Activated T-helper 1 cell treated with Interleukin-2 at 50 U/mL for 16 hours (primary cell): Measurements from ENCODE around the gene ZNG1A.
"Not testable (repeated sequence)": the region's sequence is repeated elsewhere in the genome, so short reads cannot be mapped to it uniquely, and the experiment has no call there.

Experiments
- DNase-seq: peaks from one replicate; pipeline ENCODE4 v3.0.0-alpha.2; 2020; ENCODE audit warnings: low read depth

Gene ZNG1A

DNA sequence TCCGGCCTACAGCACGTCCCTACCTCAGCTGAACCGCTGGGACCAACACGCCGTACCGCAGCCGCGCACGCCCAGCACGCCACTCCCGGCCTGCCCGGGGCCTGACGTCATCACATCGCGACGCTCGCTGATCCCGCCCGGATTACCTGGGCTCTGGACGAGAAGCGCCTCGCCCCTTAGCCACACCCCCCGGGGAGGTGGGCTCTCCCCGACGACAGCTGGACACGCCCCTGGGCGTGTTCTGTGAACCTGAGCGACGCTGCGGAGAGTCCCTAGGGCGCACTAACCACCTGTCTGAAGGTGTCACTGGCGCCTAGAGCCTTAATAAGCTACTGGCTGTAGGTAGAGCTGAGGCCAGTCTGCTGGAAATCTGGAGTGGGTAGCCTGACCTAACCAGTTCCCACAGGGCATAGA is at the start of gene ZNG1A:
ZNG1A (minus strand) TSS at position 87 of the 414 bp plus-strand sequence. CDS start 87 bp downstream, outside the sequence.
- DNase-seq, result peak; percentile 68

DNA sequence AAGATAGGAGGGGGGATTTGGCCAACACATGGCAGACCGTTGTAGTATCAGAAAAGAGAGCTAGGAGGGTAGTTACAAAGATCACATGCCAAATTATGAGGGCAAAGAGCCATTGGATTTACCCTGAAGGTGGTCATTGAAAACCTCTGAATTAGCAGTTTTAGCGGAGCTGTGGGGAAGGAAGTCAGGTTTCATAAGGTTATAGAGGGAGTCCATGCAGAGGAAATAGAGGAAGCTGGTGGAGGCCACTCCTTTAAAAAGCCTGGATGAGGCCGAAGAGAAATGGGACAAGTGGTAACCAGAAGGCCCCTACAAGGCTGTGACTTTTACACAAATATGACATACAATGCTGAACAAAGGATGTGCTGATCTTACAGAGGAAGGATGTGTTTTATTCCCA is 49.0 kb upstream of the ZNG1A start:
- DNase-seq, result no peak

DNA sequence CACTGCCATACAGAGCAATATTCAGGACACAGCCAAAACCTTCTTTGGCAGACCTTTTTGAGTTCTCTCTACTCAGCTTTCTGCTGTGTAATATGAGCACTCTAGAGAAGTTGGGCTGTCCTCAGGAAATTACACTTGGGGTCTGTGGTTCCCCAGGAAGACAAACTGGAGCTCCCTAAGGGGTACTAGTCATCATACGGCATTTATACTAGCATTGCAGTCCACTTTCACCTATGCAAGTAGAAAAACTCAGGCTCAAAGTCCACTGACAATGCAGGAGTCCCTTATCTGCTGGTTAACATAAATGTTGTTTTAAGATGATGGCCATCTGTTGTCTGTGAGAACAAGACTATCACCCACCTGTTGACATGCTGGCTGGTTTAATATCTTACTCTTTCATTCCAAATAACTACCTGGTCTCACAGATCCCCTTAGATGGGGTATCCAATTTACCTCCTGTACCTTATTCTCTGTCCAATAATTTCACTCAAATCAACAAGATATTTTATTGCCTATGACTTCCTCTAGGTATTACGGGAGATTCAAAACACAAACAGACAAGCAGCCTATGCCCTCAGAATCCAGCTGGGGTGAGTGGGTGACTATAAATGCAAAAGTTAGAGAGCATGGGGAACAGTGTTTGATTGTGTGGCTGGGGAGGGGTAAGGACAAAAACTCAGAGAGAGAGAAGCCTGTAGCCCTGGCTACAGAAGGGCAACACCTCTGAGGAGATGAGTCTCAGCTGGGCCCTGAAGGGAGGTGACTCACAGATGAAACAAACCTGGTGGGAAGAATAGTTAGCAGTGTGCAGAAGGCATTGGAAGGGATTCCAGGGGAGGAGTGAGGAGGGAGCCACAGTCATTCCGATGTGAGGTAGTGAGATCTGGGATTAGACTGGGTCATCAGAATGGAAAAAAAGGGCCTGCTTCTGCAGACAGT is 46.0 kb upstream of the ZNG1A start:
- no peak for DNase-seq

DNA sequence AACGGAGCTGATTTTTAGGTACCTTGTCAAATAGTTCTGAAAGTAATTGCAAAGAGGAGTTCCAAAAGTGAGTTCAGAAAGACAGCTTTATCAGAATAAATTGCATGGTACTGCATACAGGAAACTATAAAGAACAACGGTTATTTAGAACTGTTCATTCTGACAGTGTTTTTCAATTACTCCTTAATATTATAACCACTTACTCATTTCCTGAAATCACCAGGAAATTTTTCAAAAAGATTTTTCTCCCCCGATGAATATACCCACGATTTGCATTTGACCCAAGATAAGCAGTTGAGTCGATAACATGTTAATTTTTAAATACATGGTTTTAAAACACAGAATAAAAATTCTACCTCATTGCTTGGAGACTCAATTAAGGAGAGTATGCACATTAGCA is 45.2 kb upstream of the ZNG1A start:
- no peak for DNase-seq

DNA sequence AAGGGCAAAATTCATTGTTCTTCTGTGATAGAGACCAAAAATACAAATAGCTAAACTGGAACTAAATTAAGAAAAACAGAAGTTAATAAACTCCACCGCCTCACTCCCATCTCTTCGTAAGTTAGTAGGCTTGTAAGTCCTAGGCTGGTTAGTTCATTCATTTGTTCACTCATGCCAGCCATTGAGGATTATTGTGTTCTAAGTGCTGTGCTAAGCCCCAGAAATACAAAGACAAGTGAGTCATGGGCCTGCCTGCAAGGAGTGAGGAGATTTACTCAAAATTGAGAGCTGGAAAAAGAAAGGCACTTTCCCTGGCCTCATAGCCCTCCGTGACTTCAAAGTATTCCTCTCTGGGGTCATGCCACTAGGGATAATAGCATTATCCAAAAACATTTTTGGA is 44.3 kb upstream of the ZNG1A start:
- no peak for DNase-seq

DNA sequence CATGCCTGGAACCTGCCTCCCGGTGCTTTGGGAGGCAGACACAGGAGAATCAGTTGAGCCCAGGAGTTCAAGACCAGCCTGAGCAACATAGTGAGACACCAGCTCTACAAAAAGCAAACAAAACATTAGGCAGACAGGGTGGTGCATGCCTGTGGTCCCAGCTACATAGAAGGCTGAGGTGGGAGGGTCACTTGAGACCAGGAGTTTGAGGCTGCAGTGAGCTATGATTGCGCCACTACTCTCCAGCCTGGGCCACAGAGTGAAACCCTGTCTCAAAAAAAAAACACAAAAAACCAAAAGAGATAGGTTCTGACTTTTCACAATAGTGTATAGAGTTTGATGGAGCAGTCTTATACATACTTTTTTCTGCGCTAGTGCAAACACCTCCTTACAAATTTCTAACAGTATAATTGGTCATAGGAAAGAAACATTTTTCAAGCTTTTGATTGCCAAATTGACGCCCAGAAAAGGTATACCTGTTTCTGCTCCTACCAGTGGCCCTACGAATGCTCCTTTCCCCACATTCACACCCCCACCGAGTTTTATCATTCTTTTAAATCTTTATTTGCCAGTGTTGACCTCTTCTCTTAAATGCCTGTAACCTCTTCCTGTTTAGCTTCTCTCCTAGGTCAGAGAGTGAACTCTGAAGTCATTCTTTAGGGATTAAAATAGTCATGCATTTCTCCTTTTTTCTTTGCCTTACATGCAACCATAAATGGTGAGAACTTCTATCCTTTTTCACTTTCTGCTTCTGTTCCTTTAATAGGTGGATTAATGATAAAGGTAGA is 43.3 kb upstream of the ZNG1A start:
- no peak for DNase-seq

DNA sequence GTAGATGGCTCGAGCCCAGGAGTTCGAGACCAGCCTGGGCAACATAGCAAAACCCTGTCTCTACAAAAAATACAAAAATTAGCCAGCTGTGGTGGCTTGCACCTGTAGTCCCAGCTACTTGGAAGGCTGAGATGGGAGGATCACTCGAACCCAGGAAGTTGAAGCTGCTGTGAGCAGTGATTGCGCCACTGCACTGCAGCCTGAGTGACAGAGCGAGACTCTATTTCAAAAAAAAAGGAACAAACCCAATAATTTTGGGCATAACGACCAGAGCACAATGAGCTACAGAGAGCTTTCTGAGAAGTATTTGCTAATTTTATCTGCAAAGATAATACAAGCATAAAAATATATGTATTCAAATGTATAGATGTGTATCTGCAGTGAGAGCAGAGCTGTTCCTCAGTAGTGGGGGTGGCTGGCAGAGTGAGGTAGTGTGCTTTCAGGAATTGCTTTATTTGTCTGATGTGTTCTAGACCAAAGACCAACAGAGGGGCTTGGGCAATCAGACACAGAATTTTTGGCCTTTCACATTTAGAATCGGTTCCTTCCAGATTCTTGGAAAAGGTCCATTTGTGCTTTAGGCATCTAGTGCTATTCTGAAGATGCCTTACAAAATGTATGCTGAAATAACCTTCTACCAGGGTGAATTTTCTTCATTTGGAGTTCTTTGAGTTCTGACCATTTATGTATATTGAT is 41.0 kb upstream of the ZNG1A start:
- no peak for DNase-seq

DNA sequence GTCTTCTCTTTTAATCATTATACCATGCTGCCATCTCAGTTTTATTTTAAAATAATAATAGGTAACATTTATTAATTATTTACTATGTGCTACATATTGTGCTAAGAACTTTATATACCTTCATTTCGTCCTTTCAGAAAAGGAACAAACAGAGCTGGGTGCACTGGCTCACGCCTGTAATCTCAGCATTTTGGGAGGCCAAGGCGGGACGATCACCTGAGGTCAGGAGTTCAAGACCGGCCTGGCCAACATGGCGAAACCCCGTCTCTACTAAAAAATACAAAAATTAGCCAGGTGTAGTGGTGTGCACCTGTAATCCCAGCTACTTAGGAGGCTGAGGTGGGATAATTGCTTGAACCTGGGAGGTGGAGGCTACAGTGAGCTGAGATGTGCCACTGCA is 40.2 kb upstream of the ZNG1A start:
- not testable (repeated sequence) for DNase-seq

DNA sequence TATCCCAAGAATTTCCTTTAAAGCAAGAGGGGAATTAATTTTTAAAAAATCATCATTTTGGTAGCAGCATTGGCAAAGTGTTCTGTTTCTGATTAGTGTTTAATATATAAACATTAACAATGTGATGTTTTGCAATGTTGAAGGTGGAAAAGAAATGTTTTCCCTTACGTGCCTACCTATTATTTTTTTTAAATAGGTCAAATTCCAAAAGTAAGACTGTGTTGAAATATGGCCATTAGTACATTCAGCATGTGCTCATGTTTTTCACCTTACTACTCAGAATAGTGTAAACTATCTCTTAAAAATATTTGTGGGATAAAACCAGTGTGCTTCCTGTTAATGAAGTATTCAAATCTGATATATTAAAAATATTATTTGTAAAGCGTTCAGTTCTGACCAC is 39.1 kb upstream of the ZNG1A start:
- no peak for DNase-seq

DNA sequence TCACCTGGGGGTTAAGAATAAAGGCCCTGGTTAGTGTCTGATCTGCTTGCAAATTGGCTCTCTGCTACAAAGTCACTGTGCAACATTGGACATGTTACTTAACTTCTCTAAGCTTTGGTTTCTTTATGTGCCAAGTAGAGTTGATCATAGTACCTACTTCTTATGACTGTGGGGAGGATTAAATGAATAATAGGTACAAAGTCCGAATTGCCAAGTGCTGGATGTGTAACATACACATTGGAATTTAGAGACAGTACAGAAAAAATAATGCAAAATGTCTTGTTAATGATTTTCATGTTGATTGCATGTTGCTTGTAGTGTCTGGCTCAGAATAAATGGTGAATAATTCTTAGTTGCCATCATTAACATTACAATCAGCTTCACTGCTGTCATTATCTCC is 38.0 kb upstream of the ZNG1A start:
- DNase-seq, result no peak

DNA sequence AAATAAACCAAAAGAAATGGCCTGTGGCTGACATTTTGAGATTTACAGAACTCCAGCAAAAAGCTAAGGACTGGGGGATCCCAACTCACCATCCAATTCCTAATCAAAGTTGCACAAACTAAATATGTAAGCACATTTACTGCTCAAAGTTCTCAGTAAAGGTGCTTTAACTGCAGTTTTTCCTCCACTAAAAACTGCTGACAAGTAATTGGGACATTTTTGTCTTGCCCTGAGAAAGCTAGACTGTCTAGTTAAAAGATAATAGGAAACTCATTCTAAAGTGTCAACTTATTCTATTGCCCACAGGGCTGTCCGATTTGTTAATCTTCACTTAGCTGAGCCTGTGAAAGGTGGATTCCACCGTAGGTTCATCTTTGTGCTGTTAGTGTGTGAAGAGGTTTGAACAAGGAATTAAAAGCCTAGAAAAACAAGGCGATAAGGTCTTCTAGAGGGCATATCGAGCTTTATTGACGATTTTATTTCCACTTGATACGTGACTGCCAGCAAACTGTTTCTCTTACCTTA is 36.8 kb upstream of the ZNG1A start:
- no peak for DNase-seq

DNA sequence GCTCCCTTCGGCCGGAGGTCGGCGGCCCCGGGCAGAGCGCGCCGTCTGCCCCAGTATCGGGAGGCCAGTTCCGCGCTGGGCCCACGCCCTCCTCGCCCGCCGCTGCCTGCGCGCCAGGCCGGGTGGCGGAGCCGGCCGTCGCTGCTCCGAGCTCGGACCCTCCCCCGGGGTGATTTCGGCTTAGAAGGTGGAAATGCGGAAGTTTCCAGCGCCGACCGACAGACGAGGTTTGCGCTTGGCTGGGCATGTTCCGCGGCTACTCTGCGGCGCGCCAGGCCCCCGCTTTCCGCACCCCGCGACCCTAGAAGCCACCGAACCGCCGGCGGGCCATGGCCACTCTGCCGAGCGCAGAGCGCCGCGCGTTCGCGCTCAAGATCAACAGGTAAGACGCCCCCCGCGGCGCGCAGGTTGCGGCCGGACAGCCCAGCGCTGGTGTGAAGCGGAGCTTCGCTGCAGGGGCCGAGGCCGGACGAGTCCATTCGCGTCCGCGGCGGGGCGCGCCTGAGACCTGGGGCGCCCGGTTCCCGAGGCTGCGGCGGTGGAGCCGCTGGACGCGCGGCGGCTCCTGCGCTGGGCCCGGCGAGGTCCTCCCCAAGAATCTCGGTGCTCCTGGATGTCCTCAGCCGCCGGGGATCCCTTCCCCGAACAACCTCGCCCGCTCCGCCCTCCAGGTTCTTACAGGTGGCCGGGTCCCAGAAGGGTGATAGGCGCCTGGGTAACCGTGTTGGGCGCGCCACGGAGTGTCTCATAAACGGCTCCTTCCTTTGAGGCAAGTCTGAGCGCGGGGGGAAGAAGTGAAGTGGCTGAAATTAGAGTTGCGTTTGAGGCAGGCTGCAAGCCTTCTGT is 36.0 kb upstream of the ZNG1A start, which contains the start of gene DOCK8:
DOCK8 (plus strand) TSS at position 218 of the 846 bp plus-strand sequence; CDS start at position 330, 112 bp downstream.
- peak; percentile 39 for DNase-seq

DNA sequence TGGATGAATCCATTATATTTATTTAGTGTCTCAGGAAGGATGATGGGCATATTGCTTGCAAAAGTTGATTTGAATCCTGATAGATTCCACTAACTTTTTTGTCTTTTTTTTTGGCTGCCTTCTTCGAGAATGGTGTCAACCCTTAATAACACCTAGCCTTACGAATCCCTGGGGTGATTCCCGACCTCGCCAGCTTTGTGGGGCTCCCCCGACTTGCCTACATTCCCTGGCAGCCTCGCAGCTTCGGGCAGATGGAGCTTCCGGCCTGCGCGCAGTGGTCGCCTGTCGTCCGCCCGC is 35.4 kb upstream of the ZNG1A start:
- no peak for DNase-seq

DNA sequence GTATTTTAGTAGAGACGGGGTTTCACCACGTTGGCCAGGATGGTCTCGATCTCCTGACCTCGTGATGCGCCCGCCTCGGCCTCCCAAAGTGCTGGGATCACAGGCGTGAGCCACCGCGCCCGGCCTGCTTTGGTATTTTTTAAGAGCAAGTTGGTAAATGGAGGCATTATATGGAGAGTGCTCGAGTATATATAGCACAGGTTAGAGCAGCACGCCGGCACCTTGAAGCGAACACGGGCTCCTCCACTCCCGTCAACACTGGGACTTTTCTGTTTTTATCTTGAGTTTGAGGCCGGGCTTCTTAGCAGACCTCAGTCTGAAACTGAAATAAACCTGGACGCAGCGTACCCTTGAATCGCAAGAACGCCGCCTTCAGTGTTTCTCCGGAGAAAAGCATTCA is 35.0 kb upstream of the ZNG1A start:
- DNase-seq, result not testable (repeated sequence)

DNA sequence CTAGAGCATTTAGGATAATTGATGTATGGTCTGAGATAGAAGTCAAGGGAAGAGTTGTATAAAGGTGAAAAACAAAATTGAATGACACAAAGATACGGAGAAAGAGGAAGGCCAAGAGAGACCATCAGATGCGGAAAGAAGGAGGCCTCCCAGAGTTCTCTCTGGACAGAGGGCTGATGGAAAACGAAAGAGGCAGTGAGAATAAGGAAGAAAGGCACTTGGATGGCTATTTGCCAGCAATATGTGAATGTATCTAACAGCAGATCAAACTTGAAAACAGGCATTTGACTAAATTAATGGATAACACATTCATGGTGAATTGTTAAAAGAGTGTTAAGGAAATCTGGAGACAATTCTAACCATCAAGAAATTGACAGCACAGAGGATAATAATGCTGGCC is 33.4 kb upstream of the ZNG1A start:
- DNase-seq, result no peak

DNA sequence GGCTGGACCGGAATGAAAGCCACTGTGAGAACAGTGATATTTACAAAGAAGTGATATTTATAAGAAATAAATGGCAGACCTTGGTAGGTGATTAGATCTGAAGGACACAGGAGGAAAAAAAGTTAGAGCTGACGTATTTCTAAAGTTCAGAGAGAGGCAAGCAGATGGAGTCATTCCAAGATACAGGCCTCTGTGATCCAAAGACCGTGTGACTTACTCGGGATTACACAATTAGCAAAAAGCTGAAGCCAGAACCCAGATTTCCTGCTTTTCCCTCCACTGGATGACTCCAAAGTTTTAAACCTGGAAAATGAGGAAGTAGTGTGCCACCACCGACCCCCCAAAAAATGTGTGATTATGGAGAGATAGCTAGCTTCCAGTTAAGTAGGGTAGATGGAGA is 32.7 kb upstream of the ZNG1A start:
- DNase-seq, result no peak

DNA sequence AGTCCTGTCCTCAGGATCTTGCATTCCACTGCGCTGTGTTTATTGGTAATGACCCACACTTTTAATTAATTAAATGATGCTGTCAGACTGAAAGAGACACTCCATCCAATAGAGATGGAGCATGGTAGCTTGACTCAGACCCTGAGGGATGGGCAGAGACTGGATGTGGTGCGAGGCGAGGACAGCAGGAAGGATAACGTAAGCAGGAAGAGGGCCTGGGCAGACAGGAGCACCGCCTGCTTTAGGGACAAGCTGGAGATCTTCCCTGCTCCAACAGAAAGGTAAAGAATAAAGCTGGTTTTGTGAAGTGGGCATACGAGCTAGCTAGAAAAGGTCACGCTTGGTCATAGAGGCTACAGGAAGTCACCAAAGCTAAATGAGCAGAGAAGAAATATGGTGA is 32.2 kb upstream of the ZNG1A start:
- DNase-seq, result no peak

DNA sequence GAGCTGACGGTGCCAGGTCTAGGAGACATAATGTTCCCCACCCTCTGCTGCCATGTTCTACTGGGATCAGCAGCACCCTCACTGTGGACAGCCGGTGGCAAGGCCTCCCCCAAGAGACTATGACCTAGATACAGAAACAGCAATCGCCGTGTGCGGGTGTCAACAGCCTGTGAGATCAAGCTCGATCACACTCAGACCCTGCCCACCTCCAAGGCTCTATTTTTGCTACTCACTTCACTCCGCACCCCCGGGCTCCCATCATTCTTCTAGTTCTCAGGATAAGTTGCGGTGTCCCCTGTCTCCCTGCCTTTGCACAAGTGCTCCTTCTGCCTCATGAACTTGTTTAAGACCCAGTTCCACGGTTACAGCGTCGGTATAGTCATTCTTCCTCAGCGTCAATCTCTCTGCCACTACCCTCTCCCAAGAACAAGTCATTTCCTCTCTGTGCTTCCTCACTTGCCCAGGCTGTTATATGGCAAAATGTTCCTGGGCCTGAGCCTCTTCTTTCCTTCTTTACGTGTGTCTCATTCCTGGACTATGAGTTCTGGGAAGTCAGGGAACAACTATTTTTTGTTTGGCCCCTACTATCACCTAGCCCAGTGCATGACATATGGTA is 30.4 kb upstream of the ZNG1A start:
- no peak for DNase-seq

DNA sequence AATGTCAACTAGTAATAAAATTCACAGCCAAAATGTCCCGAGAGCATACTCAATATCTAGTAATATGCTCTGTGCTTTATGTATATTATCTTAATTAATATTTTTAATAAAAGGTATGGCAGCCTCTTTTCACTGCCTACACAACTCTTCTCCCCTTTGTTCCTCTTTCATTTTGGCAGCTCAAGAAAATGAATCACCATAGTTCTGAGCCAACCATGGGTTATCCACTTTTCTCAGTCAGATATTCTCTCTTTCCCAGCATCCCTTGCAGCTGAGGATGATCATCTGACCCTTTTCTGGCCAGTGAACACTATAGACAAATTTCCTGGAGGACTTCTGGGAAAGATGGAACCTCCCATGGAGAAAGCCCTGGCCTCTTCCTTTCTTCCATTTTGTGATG is 27.6 kb upstream of the ZNG1A start:
- no peak for DNase-seq

DNA sequence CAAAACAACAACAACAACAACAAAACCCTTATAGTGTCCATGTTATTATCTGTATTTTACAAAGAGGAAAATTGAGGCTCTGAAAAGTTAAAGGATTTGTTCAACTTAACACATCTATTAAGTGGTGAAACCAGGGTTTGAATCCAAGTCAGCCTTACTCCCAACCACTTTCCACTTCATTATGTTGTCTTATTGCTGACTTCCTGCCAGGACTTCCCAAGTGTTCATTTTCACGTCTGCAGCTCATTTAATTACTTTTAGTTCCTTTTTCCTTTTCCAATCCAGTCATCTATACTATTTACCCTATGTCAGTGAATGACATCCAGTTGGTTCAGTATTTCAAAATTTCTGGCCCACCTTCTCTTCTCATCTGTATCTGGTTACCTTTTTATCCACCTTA is 20.7 kb upstream of the ZNG1A start:
- not testable (repeated sequence) for DNase-seq
